H9 (cell line): ENCODE measurements around the gene CCDC33. TPM values are rescaled to one million over a fixed set of nuclear protein-coding genes. Genes with fewer than 3 reads are reported as not detected.

Experiments used
- DNase-seq: peaks from one replicate; pipeline ENCODE4 v3.0.0-alpha.2; 2017
- H2AFZ ChIP-seq: one replicate; pipeline ENCODE4 v1.6.1; 2013; ENCODE audit warnings: mild to moderate bottlenecking, low read length, control low read depth, moderate library complexity
- H2AK5ac ChIP-seq: 2 replicates; pipeline ENCODE4 v1.6.1; 2013; ENCODE audit warnings: low read length, control low read depth, mixed read lengths; ENCODE audit not compliant: insufficient read length
- H2BK120ac ChIP-seq: one replicate; pipeline ENCODE4 v1.6.1; 2013; ENCODE audit warnings: low read depth, mild to moderate bottlenecking, low read length, control low read depth, inconsistent platforms; ENCODE audit not compliant: poor library complexity, severe bottlenecking
- H2BK12ac ChIP-seq: 2 replicates; pipeline ENCODE4 v1.6.1; 2013; ENCODE audit warnings: low read length, control low read depth, mixed read lengths, low read depth; ENCODE audit not compliant: insufficient read length
- H2BK15ac ChIP-seq: 2 replicates; pipeline ENCODE4 v1.6.1; 2013; ENCODE audit warnings: low read depth, low read length, control low read depth
- H2BK20ac ChIP-seq: one replicate; pipeline ENCODE4 v1.6.1; 2013; ENCODE audit warnings: low read depth, mild to moderate bottlenecking, low read length, control low read depth, inconsistent platforms; ENCODE audit not compliant: poor library complexity, severe bottlenecking
- H2BK5ac ChIP-seq: 2 replicates; pipeline ENCODE4 v1.6.1; 2013; ENCODE audit warnings: low read length, control low read depth, mixed read lengths; ENCODE audit not compliant: insufficient read length
- H3K14ac ChIP-seq: 2 replicates; pipeline ENCODE4 v1.6.1; 2013; ENCODE audit warnings: low read length, control low read depth; ENCODE audit not compliant: insufficient read depth
- H3K18ac ChIP-seq: 2 replicates; pipeline ENCODE4 v1.6.1; 2013; ENCODE audit warnings: low read depth, mild to moderate bottlenecking, mixed read lengths, low read length, control low read depth; ENCODE audit not compliant: insufficient read length
- H3K23ac ChIP-seq: 2 replicates; pipeline ENCODE4 v1.6.1; 2013; ENCODE audit warnings: low read length, control low read depth, mixed read lengths, low read depth; ENCODE audit not compliant: insufficient read length
- H3K23me2 ChIP-seq: 2 replicates; pipeline ENCODE4 v1.6.1; 2013; ENCODE audit warnings: low read depth, mild to moderate bottlenecking, mixed read lengths, low read length, control low read depth; ENCODE audit not compliant: insufficient read length, poor library complexity, severe bottlenecking
- H3K27ac ChIP-seq: 2 replicates; pipeline ENCODE4 v1.5.1; 2013; ENCODE audit warnings: low read length, control low read depth, mixed read lengths, low read depth; ENCODE audit not compliant: insufficient read length
- H3K27me3 ChIP-seq: 2 replicates; pipeline ENCODE4 v1.6.1; 2013; ENCODE audit warnings: low read length, control low read depth, inconsistent platforms; ENCODE audit not compliant: insufficient read depth
- H3K4ac ChIP-seq: 2 replicates; pipeline ENCODE4 v1.6.1; 2013; ENCODE audit warnings: low read depth, mild to moderate bottlenecking, control low read depth, inconsistent platforms, low read length, moderate library complexity
- H3K4me1 ChIP-seq: 2 replicates; pipeline ENCODE4 v1.6.1; 2013; ENCODE audit warnings: low read length, control low read depth, inconsistent platforms; ENCODE audit not compliant: insufficient read depth
- H3K4me2 ChIP-seq: 2 replicates; pipeline ENCODE4 v1.6.1; 2013; ENCODE audit warnings: low read length, control low read depth, mixed read lengths; ENCODE audit not compliant: insufficient read length, insufficient read depth
- H3K56ac ChIP-seq: 2 replicates; pipeline ENCODE4 v1.6.1; 2013; ENCODE audit warnings: low read depth, mild to moderate bottlenecking, mixed read lengths, low read length, control low read depth; ENCODE audit not compliant: insufficient read length
- H3K79me1 ChIP-seq: 2 replicates; pipeline ENCODE4 v1.6.1; 2013; ENCODE audit warnings: low read depth, mild to moderate bottlenecking, moderate library complexity, low read length, control low read depth, inconsistent platforms; ENCODE audit not compliant: insufficient read depth, poor library complexity, severe bottlenecking
- H3K79me2 ChIP-seq: 2 replicates; pipeline ENCODE4 v1.6.1; 2013; ENCODE audit warnings: low read length, control low read depth, inconsistent platforms; ENCODE audit not compliant: insufficient read depth
- H3K9ac ChIP-seq: 2 replicates; pipeline ENCODE4 v1.6.1; 2013; ENCODE audit warnings: low read length, control low read depth, mixed read lengths; ENCODE audit not compliant: insufficient read length; ENCODE audit errors: extremely low read depth
- H3K9me3 ChIP-seq: one replicate; pipeline ENCODE4 v1.6.1; 2013; ENCODE audit warnings: low read depth, low read length, inconsistent platforms; ENCODE audit not compliant: control insufficient read depth
- H3T11ph ChIP-seq: one replicate; pipeline ENCODE4 v1.6.1; 2013; ENCODE audit warnings: mild to moderate bottlenecking, low read length, control low read depth, inconsistent platforms
- H4K20me1 ChIP-seq: one replicate; pipeline ENCODE4 v1.6.1; 2013; ENCODE audit not compliant: control insufficient read depth, insufficient read length, insufficient read depth
- H4K5ac ChIP-seq: 2 replicates; pipeline ENCODE4 v1.6.1; 2013; ENCODE audit warnings: low read depth, mild to moderate bottlenecking, mixed read lengths, low read length, control low read depth; ENCODE audit not compliant: insufficient read length
- H4K8ac ChIP-seq: replicated peaks from 2 replicates; pipeline ENCODE4 v1.6.1; 2013; ENCODE audit warnings: low read length, control low read depth, mixed read lengths, low read depth; ENCODE audit not compliant: insufficient read length
- H4K91ac ChIP-seq: 2 replicates; pipeline ENCODE4 v1.6.1; 2013; ENCODE audit warnings: low read depth, mild to moderate bottlenecking, moderate library complexity, mixed read lengths, low read length, control low read depth; ENCODE audit not compliant: insufficient read length
- H3K27ac Mint-ChIP-seq, 3 experiments: 2 replicates in 2 of 3; 3 replicates in 1 of 3; pipeline ENCODE4 v1.8.0; 2020 to 2021; ENCODE audit warnings: mixed read lengths in 3 of 3, mild to moderate bottlenecking in 1 of 3, moderate library complexity in 1 of 3
- H3K27me3 Mint-ChIP-seq: 2 replicates; pipeline ENCODE4 v1.8.0; 2021; ENCODE audit warnings: low read depth, mild to moderate bottlenecking, moderate library complexity, mixed read lengths
- H3K36me3 Mint-ChIP-seq, 3 experiments: 2 replicates in 2 of 3; 3 replicates in 1 of 3; pipeline ENCODE4 v1.8.0; 2020 to 2021; ENCODE audit warnings: low read depth in 3 of 3, mixed read lengths in 3 of 3; ENCODE audit not compliant: insufficient read depth in 1 of 3
- H3K4me1 Mint-ChIP-seq, 2 experiments: 2 replicates each; pipeline ENCODE4 v1.8.0; 2020; ENCODE audit warnings: mixed read lengths in 2 of 2
- H3K4me3 Mint-ChIP-seq, 2 experiments: 2 replicates in 1 of 2; 3 replicates in 1 of 2; pipeline ENCODE4 v1.8.0; 2020 to 2021; ENCODE audit warnings: mild to moderate bottlenecking in 2 of 2, mixed read lengths in 2 of 2, moderate library complexity in 1 of 2
- H3K9me3 Mint-ChIP-seq, 2 experiments: 2 replicates in 1 of 2; 3 replicates in 1 of 2; pipeline ENCODE4 v1.8.0; 2020; ENCODE audit warnings: mild to moderate bottlenecking in 2 of 2, mixed read lengths in 2 of 2, moderate library complexity in 1 of 2
- CTCF ChIP-seq: fragments of 200-600 bp; sonication (generic); conservative IDR thresholded peaks from 3 replicates; pipeline ENCODE4 v1.8.0; 2021; ENCODE audit warnings: antibody characterized with exemption, mild to moderate bottlenecking
- WGBS: extraction: QIAGEN DNeasy Blood & Tissue Kit; methylation state at CpG from one replicate; pipeline ENCODE4 v1.1.7; 2013; ENCODE audit warnings: missing lambda C conversion rate, low lambda C conversion rate, mixed read lengths; ENCODE audit not compliant: insufficient read length; ENCODE audit errors: extremely low coverage; 5-methylcytosine and 5-hydroxymethylcytosine counted together
- total RNA-seq: library from RNA; stranded (reverse); gene quantifications from 2 replicates; pipeline ENCODE4 v1.2.1, GENCODE V29; 2021

The CCDC33 gene
- total RNA-seq, 1 experiment from 2014 or later = 4.6 TPM

GRCh38 chr15:74337146-74337545, 101.0 kb downstream of the CCDC33 start:
- Histone ChIP-seq H3K23ac (no peak overlapping the region), H3K9ac (no peak overlapping the region), H4K5ac (no peak overlapping the region), H3T11ph (no peak overlapping the region), H4K20me1 (no peaks in the 10 kb centered on the region), H2BK120ac (no peak overlapping the region), H2AK5ac (no peak overlapping the region), H2AFZ (no peak overlapping the region), H3K23me2 (no peaks in the 10 kb centered on the region), H3K4me2 (no peak overlapping the region), H2BK12ac (no peak overlapping the region), H3K27me3 (no peaks in the 10 kb centered on the region), H2BK5ac (no peak overlapping the region), H2BK15ac (no peak overlapping the region), H3K4me1 (no peaks in the 10 kb centered on the region), H3K14ac (no peak overlapping the region; the same call in 1 of the 2 replicates), H3K27ac (no peak overlapping the region), H3K56ac (no peak overlapping the region), H3K4ac (no peak overlapping the region), H3K79me2 (no peaks in the 10 kb centered on the region), H2BK20ac (no peak overlapping the region), H4K8ac (no peak overlapping the region), H4K91ac (no peak overlapping the region), H3K18ac (no peak overlapping the region), H3K79me1 (no peaks in the 10 kb centered on the region), H3K9me3 (no peaks in the 10 kb centered on the region)
- no peaks in the 10 kb centered on the region for H3K4me1 Mint-ChIP-seq
- WGBS = no CpG with 5 or more reads among the region's 5 CpGs
- no peak for TF ChIP-seq CTCF
- no peak overlapping the region for H3K4me3 Mint-ChIP-seq
- peaks cover 25% of the 10 kb centered on the region for H3K27me3 Mint-ChIP-seq
- no peak for DNase-seq
- H3K27ac Mint-ChIP-seq = no peak overlapping the region
- H3K36me3 Mint-ChIP-seq = no peaks in the 10 kb centered on the region; a peak in 2 of 7 replicates
- H3K9me3 Mint-ChIP-seq = peaks cover 0 to 6% of the 10 kb centered on the region in 2 experiments; a peak in 2 of 5 replicates
